RWPE2 (cell line): ENCODE data around the gene CNTNAP3B.
"Not testable (repeated sequence)": the region's sequence is repeated elsewhere in the genome, so short reads cannot be mapped to it uniquely, and the experiment has no call there.

Experiments
- ATAC-seq: fragments of 200-7000 bp; cut with Tn5 transposase; 3 replicates; pipeline ENCODE4 v1.9.1; 2021; ENCODE audit warnings: low read depth
- DNase-seq: peaks from one replicate; pipeline ENCODE4 v3.0.0-alpha.2; 2020; ENCODE audit warnings: low spot score
- H3K27ac ChIP-seq: fragments of 450-650 bp; 2 replicates; pipeline ENCODE4 v1.5.1; 2017; ENCODE audit warnings: mild to moderate bottlenecking; ENCODE audit not compliant: poor library complexity, severe bottlenecking
- H3K27me3 ChIP-seq: fragments of 250-450 bp; sonication (Bioruptor Pico); 2 replicates; pipeline ENCODE4 v1.5.1; 2021; ENCODE audit warnings: mild to moderate bottlenecking, moderate library complexity; ENCODE audit not compliant: insufficient read depth, poor library complexity, severe bottlenecking
- H3K36me3 ChIP-seq: fragments of 250-450 bp; sonication (Bioruptor Pico); 2 replicates; pipeline ENCODE4 v1.5.1; 2020; ENCODE audit warnings: low read depth, mild to moderate bottlenecking, moderate library complexity
- H3K4me1 ChIP-seq: fragments of 250-450 bp; sonication (Bioruptor Pico); 2 replicates; pipeline ENCODE4 v1.5.1; 2021; ENCODE audit warnings: mild to moderate bottlenecking, moderate library complexity; ENCODE audit not compliant: insufficient read depth, poor library complexity, severe bottlenecking
- H3K4me3 ChIP-seq: fragments of 250-450 bp; sonication (Bioruptor Pico); 2 replicates; pipeline ENCODE4 v1.5.1; 2021; ENCODE audit warnings: mild to moderate bottlenecking, moderate library complexity; ENCODE audit not compliant: severe bottlenecking
- H3K9me3 ChIP-seq: fragments of 250-450 bp; sonication (Bioruptor Pico); 2 replicates; pipeline ENCODE4 v1.5.1; 2021; ENCODE audit warnings: mild to moderate bottlenecking, moderate library complexity; ENCODE audit not compliant: severe bottlenecking

Gene CNTNAP3B

DNA sequence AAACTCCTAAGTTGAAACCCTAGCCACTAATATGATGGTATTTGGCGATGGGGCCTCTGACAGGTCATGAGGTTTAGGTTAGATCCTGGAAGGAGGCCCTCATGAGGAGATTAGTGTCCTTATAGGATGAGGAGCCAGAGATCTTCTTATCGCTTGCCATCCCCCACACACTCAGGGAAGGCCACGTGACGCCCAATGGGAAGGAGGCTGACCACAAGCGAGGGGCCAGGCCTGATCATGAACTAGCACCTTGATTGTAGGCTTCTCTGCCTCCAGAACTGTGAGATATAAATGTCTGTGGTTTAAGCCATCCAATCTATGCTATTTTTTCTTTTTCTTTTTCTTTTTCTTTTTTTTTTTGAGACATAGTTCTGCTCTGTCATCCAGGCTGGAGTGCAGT, 254.7 kb downstream of the CNTNAP3B start:
- not testable (repeated sequence) for H3K4me3 ChIP-seq, H3K27me3 ChIP-seq, H3K4me1 ChIP-seq, DNase-seq, H3K36me3 ChIP-seq, H3K9me3 ChIP-seq, ATAC-seq, H3K27ac ChIP-seq

DNA sequence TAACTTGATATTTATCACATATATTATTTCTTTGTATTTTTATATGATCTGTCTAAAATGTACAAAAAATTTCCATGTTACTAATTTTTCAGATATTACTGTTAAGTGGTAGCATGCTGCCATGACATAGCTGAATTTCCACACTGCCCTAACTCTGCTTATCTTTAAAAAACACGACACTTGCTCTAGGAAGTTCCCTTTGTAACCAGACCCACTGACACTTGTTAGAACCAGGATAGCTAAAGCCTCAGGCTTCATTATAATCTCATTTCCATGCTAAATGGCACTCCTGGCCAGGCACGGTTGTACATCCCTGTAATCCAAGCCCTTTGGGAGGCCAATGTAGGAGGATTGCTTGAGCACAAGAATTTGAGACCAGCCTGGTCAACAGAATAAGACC, 273.8 kb downstream of the CNTNAP3B start:
- DNase-seq, H3K36me3 ChIP-seq, H3K4me3 ChIP-seq, H3K9me3 ChIP-seq, H3K27ac ChIP-seq, ATAC-seq, H3K27me3 ChIP-seq, H3K4me1 ChIP-seq: not testable (repeated sequence)

DNA sequence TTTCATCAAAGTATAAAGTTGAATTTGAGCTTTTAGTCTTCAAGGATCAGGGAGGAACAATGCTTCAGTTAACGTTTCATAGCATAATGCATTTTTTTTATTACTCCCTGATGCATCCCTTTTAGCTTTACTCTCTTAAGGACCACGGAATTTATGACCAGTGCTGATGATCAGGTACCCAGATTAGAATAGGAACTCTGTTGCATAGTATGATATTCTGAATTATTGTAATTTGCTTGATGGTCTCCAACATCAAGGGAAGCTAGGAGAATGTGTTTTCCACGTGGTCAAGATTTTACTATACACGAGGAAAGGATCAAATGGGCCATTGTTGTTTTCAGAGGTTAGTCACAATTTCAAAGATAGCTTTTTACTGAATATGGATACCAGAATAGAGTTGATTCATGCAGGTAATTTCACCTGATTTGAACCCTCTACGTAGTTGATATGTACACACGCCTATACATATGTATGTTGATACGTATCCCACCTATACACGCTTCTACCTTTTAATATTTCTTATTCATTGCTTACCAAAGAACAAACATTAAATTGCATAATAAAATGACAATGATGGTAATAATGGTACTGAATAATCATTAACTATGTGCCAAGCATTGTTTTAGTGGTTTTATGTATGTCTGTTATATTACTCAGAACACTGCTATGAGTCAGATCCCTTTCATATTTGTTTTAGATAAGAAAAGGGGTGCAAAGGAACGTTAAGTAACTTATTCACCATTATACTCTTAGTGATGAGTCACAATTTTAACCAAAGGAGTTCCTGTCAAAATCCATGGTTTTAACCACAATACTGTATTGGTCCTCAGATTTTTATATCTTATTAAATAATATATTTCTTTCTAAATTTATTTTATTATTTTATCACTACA, 277.1 kb downstream of the CNTNAP3B start:
- not testable (repeated sequence) for H3K36me3 ChIP-seq, DNase-seq, H3K9me3 ChIP-seq, H3K27ac ChIP-seq, H3K27me3 ChIP-seq, H3K4me1 ChIP-seq, H3K4me3 ChIP-seq
- peak; percentile 94 for ATAC-seq

DNA sequence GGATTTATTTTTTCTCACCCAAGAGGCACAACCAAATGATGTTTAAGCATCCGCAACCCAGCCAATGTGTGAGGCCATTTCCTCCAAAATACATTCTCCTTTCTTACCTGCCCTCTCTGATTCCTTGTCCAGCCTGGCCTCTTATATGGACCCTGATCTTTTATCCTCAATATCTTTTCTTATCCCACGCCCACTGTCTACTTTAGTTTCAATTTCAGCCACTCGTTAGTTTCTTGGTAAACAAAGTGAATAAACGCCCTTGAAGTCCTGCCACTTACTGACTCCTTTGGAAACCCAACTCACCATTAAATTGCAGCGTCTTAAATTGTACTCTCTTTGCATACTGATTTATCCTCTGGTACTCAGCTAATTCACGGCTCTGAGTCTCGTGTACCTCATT, 281.4 kb downstream of the CNTNAP3B start:
- not testable (repeated sequence) for H3K27me3 ChIP-seq, H3K4me1 ChIP-seq, ATAC-seq, H3K36me3 ChIP-seq, H3K9me3 ChIP-seq, H3K4me3 ChIP-seq, H3K27ac ChIP-seq, DNase-seq
